Stimulated activated CD4-positive, alpha-beta T cell treated with anti-CD3 and anti-CD28 coated beads, Interleukin-12 subunit alpha, Interleukin-12 subunit beta, amount 100 ng/mL, for 48 hours (primary cell): ENCODE results near the gene SLC25A42.
"Not testable (repeated sequence)": the region's sequence is repeated elsewhere in the genome, so short reads cannot be mapped to it uniquely, and the experiment has no call there.

Experiments
- DNase-seq, 3 donors: peaks; one replicate each; pipeline ENCODE4 v3.0.0-alpha.2; 2020; ENCODE audit warnings: low read depth in 2 of 3, low spot score in 1 of 3

SLC25A42 gene

GRCh38 chr19:19063183-19064097, at the start of gene SLC25A42:
SLC25A42 (plus strand) TSS chr19:19063994; CDS start chr19:19096125, 32,131 bp downstream.
- DNase-seq = peak; percentile 97 to 99 (median 99)

GRCh38 chr19:19021115-19021514, 42.7 kb upstream of the SLC25A42 start:
- DNase-seq = no peak

GRCh38 chr19:19022380-19022961, 41.3 kb upstream of the SLC25A42 start:
- no peak for DNase-seq

- not testable (repeated sequence) for DNase-seq
Observed at GRCh38 chr19:19023376-19023775, 40.4 kb upstream of the SLC25A42 start.

GRCh38 chr19:19025861-19026260, 37.9 kb upstream of the SLC25A42 start:
- no peak for DNase-seq

GRCh38 chr19:19026299-19026971, 37.4 kb upstream of the SLC25A42 start:
- DNase-seq = no peak

- no peak for DNase-seq
Observed at GRCh38 chr19:19027228-19027627, 36.6 kb upstream of the SLC25A42 start.

- no peak for DNase-seq
Observed at GRCh38 chr19:19028526-19028925, 35.3 kb upstream of the SLC25A42 start.

GRCh38 chr19:19031891-19032290, 31.9 kb upstream of the SLC25A42 start:
- DNase-seq = no peak

- peak; percentile 79 to 85 (median 80) for DNase-seq
Observed at GRCh38 chr19:19032420-19033175, 31.2 kb upstream of the SLC25A42 start.

GRCh38 chr19:19033176-19033425, 30.7 kb upstream of the SLC25A42 start:
- no peak for DNase-seq

GRCh38 chr19:19033426-19034203, 30.2 kb upstream of the SLC25A42 start, which contains the start of the genes ARMC6 and SUGP2:
ARMC6 (plus strand) TSS chr19:19033603; CDS start chr19:19034210, 607 bp downstream.
SUGP2 (minus strand) TSS chr19:19033517; CDS start chr19:19031071, 2,446 bp downstream.
- peak; percentile 68 to 82 (median 78) for DNase-seq

- DNase-seq = peak; percentile 61 to 72 (median 70)
Observed at GRCh38 chr19:19034204-19034624, 29.6 kb upstream of the SLC25A42 start.

GRCh38 chr19:19039901-19040300, 23.9 kb upstream of the SLC25A42 start:
- DNase-seq = no peak

- no peak for DNase-seq
Observed at GRCh38 chr19:19040417-19040816, 23.4 kb upstream of the SLC25A42 start.

- no peak for DNase-seq
Observed at GRCh38 chr19:19042732-19043280, 21.0 kb upstream of the SLC25A42 start.

GRCh38 chr19:19043481-19043880, 20.3 kb upstream of the SLC25A42 start:
- DNase-seq = no peak

- DNase-seq = no peak
Observed at GRCh38 chr19:19043881-19044280, 19.9 kb upstream of the SLC25A42 start.

GRCh38 chr19:19049406-19049805, 14.4 kb upstream of the SLC25A42 start:
- no peak for DNase-seq

- no peak for DNase-seq
Observed at GRCh38 chr19:19050104-19050503, 13.7 kb upstream of the SLC25A42 start.
